T follicular helper cell (primary cell): ENCODE measurements around the gene ACTR3.

Experiments used
- DNase-seq: peaks from one replicate; pipeline ENCODE4 v3.0.0-alpha.2; 2020; ENCODE audit warnings: low read depth

Gene ACTR3

GRCh38 chr2:113965644-113966043 lies 75.8 kb downstream of the ACTR3 start:
- peak; percentile 6 for DNase-seq

GRCh38 chr2:113966171-113966570 lies 76.3 kb downstream of the ACTR3 start:
- DNase-seq = no peak

- DNase-seq = no peak
Observed at GRCh38 chr2:113966832-113967231, 76.9 kb downstream of the ACTR3 start.

GRCh38 chr2:113967272-113967671 lies 77.4 kb downstream of the ACTR3 start:
- no peak for DNase-seq

- DNase-seq = no peak
Observed at GRCh38 chr2:113972766-113973165, 82.9 kb downstream of the ACTR3 start.

- no peak for DNase-seq
Observed at GRCh38 chr2:113973810-113974209, 83.9 kb downstream of the ACTR3 start.

GRCh38 chr2:113974727-113975126 lies 84.8 kb downstream of the ACTR3 start:
- no peak for DNase-seq

GRCh38 chr2:113976277-113976928 lies 86.5 kb downstream of the ACTR3 start:
- DNase-seq = no peak

GRCh38 chr2:113977060-113977659 lies 87.3 kb downstream of the ACTR3 start:
- no peak for DNase-seq

GRCh38 chr2:113977660-113978523 lies 88.0 kb downstream of the ACTR3 start:
- no peak for DNase-seq

GRCh38 chr2:113978524-113979190 lies 88.8 kb downstream of the ACTR3 start:
- no peak for DNase-seq

- peak; percentile 1 for DNase-seq
Observed at GRCh38 chr2:113979191-113980128, 89.6 kb downstream of the ACTR3 start.

GRCh38 chr2:113980946-113981345 lies 91.1 kb downstream of the ACTR3 start:
- DNase-seq = no peak

GRCh38 chr2:113981404-113982134 lies 91.7 kb downstream of the ACTR3 start:
- DNase-seq = no peak

- DNase-seq = no peak
Observed at GRCh38 chr2:113985554-113986397, 95.9 kb downstream of the ACTR3 start.

GRCh38 chr2:113986762-113987290 lies 96.9 kb downstream of the ACTR3 start:
- DNase-seq = no peak

- no peak for DNase-seq
Observed at GRCh38 chr2:113992090-113992489, 102.2 kb downstream of the ACTR3 start.

- no peak for DNase-seq
Observed at GRCh38 chr2:113996671-113997594, 107.0 kb downstream of the ACTR3 start.
